Heart right ventricle (tissue), 16 donors: Measurements from ENCODE around the gene EXOC3L4. TPM values are rescaled to one million over a fixed set of nuclear protein-coding genes. Genes with fewer than 3 reads are reported as not detected.
"Not testable (repeated sequence)": the region's sequence is repeated elsewhere in the genome, so short reads cannot be mapped to it uniquely, and the experiment has no call there.

Source experiments
- ATAC-seq, 8 donors: fragments of 200-7000 bp; cut with Tn5 transposase; one replicate each; pipeline ENCODE4 v1.9.1; 2020; ENCODE audit warnings: mild to moderate bottlenecking in 8 of 8, moderate library complexity in 8 of 8, moderate number of reproducible peaks in 1 of 8
- DNase-seq, 2 donors: peaks; one replicate each; pipeline ENCODE4 v3.0.0-alpha.2; 2020
- H3K27ac ChIP-seq, 10 donors: fragments of 200-600 bp; sonication (generic) in 2 of 10; one replicate each; pipeline versions ENCODE4 v1.5.0 to v1.8.0; 2020 to 2022; ENCODE audit warnings: mild to moderate bottlenecking in 3 of 10
- H3K27me3 ChIP-seq, 7 donors: fragments of 200-600 bp; one replicate each; pipeline ENCODE4 v1.8.0; 2021 to 2022; ENCODE audit warnings: mild to moderate bottlenecking in 2 of 7
- H3K36me3 ChIP-seq, 9 donors: fragments of 200-600 bp; sonication (generic) in 1 of 9; one replicate each; pipeline versions ENCODE4 v1.5.0 to v1.8.0; 2020 to 2022; ENCODE audit warnings: mild to moderate bottlenecking in 2 of 9
- H3K4me1 ChIP-seq, 9 donors: fragments of 200-600 bp; sonication (generic) in 1 of 9; one replicate each; pipeline versions ENCODE4 v1.5.0 to v1.8.0; 2020 to 2022; ENCODE audit warnings: mild to moderate bottlenecking in 4 of 9
- H3K4me3 ChIP-seq, 10 donors: fragments of 200-600 bp; sonication (generic) in 2 of 10; one replicate each; pipeline versions ENCODE4 v1.5.0 to v1.8.0; 2020 to 2022; ENCODE audit warnings: mild to moderate bottlenecking in 7 of 10, moderate library complexity in 2 of 10
- H3K9me3 ChIP-seq, 11 donors: fragments of 200-600 bp in 10 of 11; sonication (generic) in 2 of 11; one replicate each; pipeline versions ENCODE4 v1.5.0 to v1.8.0; 2013 to 2022; ENCODE audit warnings: mild to moderate bottlenecking in 2 of 11, control low read depth in 1 of 11, moderate library complexity in 1 of 11
- CTCF ChIP-seq, 9 donors: fragments of 200-600 bp; sonication (generic) in 2 of 9; IDR thresholded peaks; one replicate each; pipeline versions ENCODE4 v1.5.0 to v1.8.0; 2021 to 2022; ENCODE audit warnings: antibody characterized with exemption in 9 of 9, mild to moderate bottlenecking in 5 of 9, moderate library complexity in 1 of 9
- WGBS, 2 donors: extraction: QIAGEN DNeasy Blood & Tissue Kit; methylation state at CpG; one replicate each; pipeline ENCODE4 v1.1.7; 2013; ENCODE audit warnings: inconsistent platforms in 1 of 2; 5-methylcytosine and 5-hydroxymethylcytosine counted together
- intact Hi-C, 10 donors: fragments of 100-400 bp; cut with DNase I; formaldehyde crosslinking; loops; one replicate each; pipeline versions ENCODE4 v1.11.1 to v1.14.2; 2022
- polyA plus RNA-seq, 2 donors: library from polyadenylated mRNA; stranded (reverse); fragments of 200-250 nt; gene quantifications; one replicate each; pipeline ENCODE4 v1.2.3, GENCODE V29; 2013
- total RNA-seq, 10 donors: library from RNA; stranded (reverse); fragmentation: NEBNext Ultra II Directional in 3 of 10; extraction: Animal tissue kit (Norgen Biotek cat#: 25700) in 3 of 10; gene quantifications; one replicate each; pipeline versions ENCODE4 v1.2.1 to v1.2.4, GENCODE V29; 2021 to 2023
- donor health status: Arrhythmogenic right ventricular cardiomyopathy.
- donor health status: ischemic (EF 13 %, LVEDD 7.1; RV severe dilation, severe dysfunction).
- donor health status: healthy with polysubstance abuse.
- donor health status: DM: no; HTN: yes; CAD: no.
- donor health status: DM: no; HTN: no; CAD: no.
- donor health status: ischemic (EF 25% LVEDD 6.9; RV normal size, moderate dysfunction).
- donor health status: ischemic (EF 25% LVEDD 5.7; RV mildly dilated, moderate dysfunction).
- donor health status: healthy.
- donor health status: DM: yes; HTN: yes; CAD: no.
- donor health status: Ischemic cardiomyopathy.
- donor health status: ischemic (EF 35%, LVEDD 5.7; RV mildly dilated, moderate dysfunction).
- donor health status: nonischemic (EF 11% LVEDD 7.7; RV severe dilation, severe dysfunction).
- donor health status: DM: yes; HTN: yes; CAD: no.
- donor health status: PGD.
- donor health status: ischemic (EF 29% LVEDD 5.4; RV normal size, mild dysfunction).
- donor health status: nonischemic (EF 23%, LVEDD 6.1; RV moderate dilation, normal function).

EXOC3L4 gene
- total and polyA plus RNA-seq, 12 donors, result 0.16 to 2.0 (median 0.50) TPM; not detected in 4

GRCh38 chr14:103155010-103155409 lies 60.5 kb downstream of the EXOC3L4 start:
- ATAC-seq (peak; percentile 97 to 100 (median 98)), DNase-seq (peak; percentile 79 to 80)
- Histone ChIP-seq H3K27ac (no peak overlapping the region), H3K9me3 (no peaks in the 10 kb centered on the region), H3K4me1 (peaks cover 0 to 17% (median 7%) of the 10 kb centered on the region in 9 donors), H3K27me3 (peaks cover 0 to 8% (median 0%) of the 10 kb centered on the region in 7 donors), H3K4me3 (no peak overlapping the region), H3K36me3 (no peaks in the 10 kb centered on the region)
- WGBS, 2 donors, result 34 to 40% methylated on average over 6 of the region's 6 CpGs
- no peak for TF ChIP-seq CTCF (IDR thresholded peaks at IDR 0.05)
- intact Hi-C loops, result no loop called here

- H3K27me3 ChIP-seq, H3K36me3 ChIP-seq, intact Hi-C loops, DNase-seq, ATAC-seq, H3K9me3 ChIP-seq, H3K4me3 ChIP-seq, H3K27ac ChIP-seq: not testable (repeated sequence)
- peaks cover 0 to 17% (median 7%) of the 10 kb centered on the region in 9 donors for H3K4me1 ChIP-seq
- WGBS, 2 donors, result 93 to 96% methylated on average over 7 to 12 of the region's 12 CpGs
These were observed 60.9 kb downstream of the EXOC3L4 start for GRCh38 chr14:103155416-103155815.

GRCh38 chr14:103155826-103156394 lies 61.4 kb downstream of the EXOC3L4 start:
- Histone ChIP-seq H3K4me1 (peaks cover 0 to 17% (median 7%) of the 10 kb centered on the region in 9 donors), H3K9me3 (no peaks in the 10 kb centered on the region), H3K36me3 (no peaks in the 10 kb centered on the region), H3K27me3 (peaks cover 0 to 7% (median 0%) of the 10 kb centered on the region in 7 donors), H3K4me3 (no peak overlapping the region), H3K27ac (no peak overlapping the region)
- TF ChIP-seq CTCF (IDR thresholded peaks at IDR 0.05), result no peak
- intact Hi-C loops, result no loop called here
- ATAC-seq (no peak), DNase-seq (no peak)
- WGBS, 2 donors, result 70 to 72% methylated on average over 9 of the region's 9 CpGs

- Histone ChIP-seq H3K9me3 (no peaks in the 10 kb centered on the region), H3K27ac (no peak overlapping the region), H3K4me3 (no peak overlapping the region), H3K27me3 (peaks cover 0 to 4% (median 0%) of the 10 kb centered on the region in 7 donors), H3K36me3 (no peaks in the 10 kb centered on the region), H3K4me1 (peaks cover 0 to 19% (median 7%) of the 10 kb centered on the region in 9 donors)
- intact Hi-C loops, result no loop called here
- ATAC-seq, result no peak
- DNase-seq, result no peak
- WGBS, 2 donors, result 70 to 72% methylated on average over 21 of the region's 21 CpGs
- TF ChIP-seq CTCF (IDR thresholded peaks at IDR 0.05), result no peak
These were observed 62.3 kb downstream of the EXOC3L4 start for GRCh38 chr14:103156651-103157378.

- H3K4me1 ChIP-seq, result peaks cover 0 to 19% (median 7%) of the 10 kb centered on the region in 9 donors
- H3K27ac ChIP-seq, result no peak overlapping the region
- 93 to 96% methylated on average over 19 of the region's 19 CpGs for WGBS, 2 donors
- peaks cover 0 to 4% (median 0%) of the 10 kb centered on the region in 7 donors for H3K27me3 ChIP-seq
- DNase-seq (no peak), ATAC-seq (no peak)
- peaks cover 0 to 9% (median 0%) of the 10 kb centered on the region in 11 donors for H3K9me3 ChIP-seq
- TF ChIP-seq CTCF (IDR thresholded peaks at IDR 0.05), result no peak
- no peaks in the 10 kb centered on the region for H3K36me3 ChIP-seq
- intact Hi-C loops, result no loop called here
- no peak overlapping the region for H3K4me3 ChIP-seq
These were observed 63.4 kb downstream of the EXOC3L4 start for GRCh38 chr14:103157969-103158368.
